ENCODE measurements around the gene KAZN.
"Not testable (repeated sequence)": the region's sequence is repeated elsewhere in the genome, so short reads cannot be mapped to it uniquely, and the experiment has no call there.

Gene KAZN

DNA sequence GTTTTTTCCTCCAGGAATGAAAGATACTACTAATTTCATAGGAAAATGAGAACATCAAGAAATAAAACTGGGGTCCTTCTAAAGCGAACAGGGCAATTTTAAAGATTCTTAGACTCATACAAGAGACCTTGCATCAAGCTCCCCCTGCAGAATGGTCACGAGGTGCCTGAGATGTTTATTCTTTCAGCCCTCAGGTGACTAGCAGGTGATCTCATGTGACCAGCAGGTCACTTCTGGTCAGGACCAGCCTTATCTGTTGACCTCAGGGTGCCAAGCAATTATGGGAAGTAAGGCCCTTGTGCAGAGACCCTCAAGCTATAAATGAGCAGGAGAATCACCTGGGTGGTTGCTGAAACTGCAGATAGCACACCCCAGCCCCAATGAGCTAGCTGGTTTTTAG is 534.5 kb downstream of the KAZN start:
- DNase-seq (ENCODE audit: low read depth in 2 of 2) = no peak

DNA sequence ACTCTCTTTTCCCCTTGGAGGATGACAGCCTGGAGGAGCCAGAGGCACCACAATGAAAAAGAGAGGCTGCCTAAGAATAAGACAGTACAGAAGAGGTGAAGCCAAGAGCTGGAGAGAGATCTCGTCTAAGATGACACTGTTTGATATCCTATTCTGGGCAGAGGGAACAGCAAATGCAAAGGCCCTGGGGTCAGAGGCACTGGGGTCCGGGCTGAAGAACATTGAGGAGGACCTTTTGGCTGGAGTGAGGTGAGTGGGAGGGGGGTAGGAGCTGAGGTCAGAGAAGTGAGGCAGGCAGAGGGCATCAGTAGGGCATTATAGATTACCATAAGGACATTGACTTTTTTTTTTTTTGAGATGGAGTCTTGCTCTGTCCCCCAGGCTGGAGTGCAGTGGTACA is 535.8 kb downstream of the KAZN start:
- DNase-seq (ENCODE audit: low read depth in 2 of 2) = no peak

DNA sequence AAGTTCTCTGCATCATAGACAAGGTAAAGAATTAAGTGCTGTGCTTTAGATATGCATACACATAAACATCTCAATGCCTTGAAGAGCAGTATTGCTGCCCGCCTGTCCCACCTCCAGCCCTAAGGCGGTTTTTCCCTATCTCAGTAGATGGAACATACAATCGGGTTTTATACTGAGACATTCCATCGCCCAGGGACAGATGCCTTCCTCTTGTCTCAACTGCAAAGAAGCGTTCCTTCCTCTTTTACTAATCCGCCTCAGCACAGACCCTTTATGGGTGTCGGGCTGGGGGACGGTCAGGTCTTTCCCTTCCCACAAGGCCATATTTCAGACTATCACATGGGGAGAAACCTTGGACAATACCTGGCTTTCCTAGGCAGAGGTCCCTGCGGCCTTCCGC is 537.1 kb downstream of the KAZN start:
- not testable (repeated sequence) for DNase-seq (ENCODE audit: low read depth in 2 of 2)

DNA sequence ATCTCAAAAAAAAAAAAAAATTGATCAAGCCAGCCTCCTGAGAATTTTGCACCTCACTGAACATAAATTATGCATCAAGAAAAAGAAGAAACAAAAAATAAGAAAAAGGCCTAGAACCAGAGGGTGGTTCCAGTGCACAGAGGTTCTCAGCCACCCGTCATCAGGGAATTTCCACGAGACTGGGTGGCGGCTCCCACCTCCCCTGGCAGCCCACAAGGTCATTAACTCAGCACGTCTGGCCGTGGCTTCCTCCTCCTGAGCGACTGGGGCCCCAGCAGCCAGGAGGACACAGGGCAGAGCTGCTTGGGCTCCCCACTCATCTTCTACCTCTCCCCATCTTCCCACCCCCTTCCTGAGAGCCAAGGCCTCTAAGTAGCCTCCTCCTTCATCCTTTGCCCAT is 539.3 kb downstream of the KAZN start:
- DNase-seq (ENCODE audit: low read depth in 2 of 2) = no peak

DNA sequence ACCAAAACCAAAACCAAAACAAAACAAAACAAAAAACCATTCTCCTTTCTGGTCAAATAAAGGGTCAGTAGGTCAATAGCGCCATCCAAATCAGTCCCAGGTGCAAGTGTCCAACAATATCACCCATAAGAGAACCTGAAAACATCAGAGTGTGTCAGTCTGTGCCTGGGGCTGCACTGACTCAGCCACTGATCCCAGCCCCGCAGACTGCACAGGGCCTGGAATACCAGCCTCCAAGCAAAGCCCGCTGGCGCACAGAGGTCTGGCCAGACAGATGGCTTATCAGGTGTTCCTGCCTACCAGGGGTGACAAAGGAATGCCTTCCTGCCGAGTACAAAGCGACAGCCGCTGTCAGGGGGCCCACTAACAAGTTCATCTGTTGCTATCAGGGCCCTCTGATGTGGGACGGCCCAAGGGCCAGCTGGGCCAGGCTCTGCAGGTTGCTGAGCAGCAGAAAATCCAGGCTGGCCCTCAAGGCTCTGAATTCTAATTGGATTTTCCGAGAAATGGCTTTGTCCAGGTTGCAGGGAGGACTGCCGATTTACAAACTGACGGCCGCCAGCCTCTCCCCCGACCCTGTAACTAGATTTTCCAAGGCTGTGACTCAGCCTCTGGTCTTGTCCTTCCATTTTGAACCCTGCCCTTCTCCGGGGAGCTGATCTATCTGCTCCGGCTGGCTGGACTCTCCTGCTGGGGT is 541.3 kb downstream of the KAZN start:
- no peak for DNase-seq (ENCODE audit: low read depth in 2 of 2)

DNA sequence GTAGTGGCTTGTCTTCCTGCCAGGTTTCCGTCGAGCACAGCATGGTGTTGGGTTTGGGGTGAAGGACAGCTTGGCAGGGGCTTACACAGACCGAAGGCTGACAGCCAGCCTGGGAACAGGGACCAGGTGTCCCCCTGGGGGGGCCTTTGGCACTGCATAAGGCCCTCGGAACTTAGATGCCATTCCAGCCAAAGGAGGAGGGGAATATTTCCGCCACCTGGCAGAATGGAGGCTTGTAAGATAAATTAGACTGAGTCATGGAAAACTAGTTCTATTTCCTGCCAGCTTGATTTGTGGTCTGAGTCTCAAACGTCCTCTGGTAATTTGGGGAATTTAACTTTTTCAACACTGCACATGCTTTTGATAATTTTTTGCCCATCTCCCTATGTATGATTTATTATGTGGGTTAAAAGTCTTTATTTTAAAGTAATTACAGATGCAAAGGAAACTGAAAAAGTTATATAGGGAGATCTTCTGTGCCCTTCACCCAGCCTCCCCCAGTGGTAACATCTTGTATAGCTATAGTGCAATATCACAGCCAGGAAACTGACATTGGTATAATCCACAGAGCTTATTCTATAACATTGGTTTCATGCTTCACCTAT is 543.6 kb downstream of the KAZN start:
- no peak for DNase-seq (ENCODE audit: low read depth in 2 of 2)

DNA sequence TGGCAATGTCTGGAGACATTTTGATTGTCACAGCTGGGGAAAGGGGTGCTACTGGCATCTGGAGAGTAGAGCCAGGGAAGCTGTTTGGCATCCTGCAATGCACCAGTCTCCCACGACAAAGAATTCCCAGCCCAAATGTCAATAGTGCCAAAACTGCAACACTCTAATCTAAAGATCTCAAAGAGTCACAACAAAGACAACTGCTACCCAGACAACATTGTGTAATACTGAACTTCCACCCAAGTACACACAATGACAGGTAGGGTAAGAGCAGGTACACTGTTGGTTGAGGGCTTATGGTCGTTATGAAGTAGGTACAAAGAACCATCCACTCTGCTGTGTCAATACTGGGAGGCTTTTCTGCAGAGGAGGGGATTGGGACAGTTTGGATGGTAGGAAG is 546.8 kb downstream of the KAZN start:
- DNase-seq (ENCODE audit: low read depth in 2 of 2) = no peak

DNA sequence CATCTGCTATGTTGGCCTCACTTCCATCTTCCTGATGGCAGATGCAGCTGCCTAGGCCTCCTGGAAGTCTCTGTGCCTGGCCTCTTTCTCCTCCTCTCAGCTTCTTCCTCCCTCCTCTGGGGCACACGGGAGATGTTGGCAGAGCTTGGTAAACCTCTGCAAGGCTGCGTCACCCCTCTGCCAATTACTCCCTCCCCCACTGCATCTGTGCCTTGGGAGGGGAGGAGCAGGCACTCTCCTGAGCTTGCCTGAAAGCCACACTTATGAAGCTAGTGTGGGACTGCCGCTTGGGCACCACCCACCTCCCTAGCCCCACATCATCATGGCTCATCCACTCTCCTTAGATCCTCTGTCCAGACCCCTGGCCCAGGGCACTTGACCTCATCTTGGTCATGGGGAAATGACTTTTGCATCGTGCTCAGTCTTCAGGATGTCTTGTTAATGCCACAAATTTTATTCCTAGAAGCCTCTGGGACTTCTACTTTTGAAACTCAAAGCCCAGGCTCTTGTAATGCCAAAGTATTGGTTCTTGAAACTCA is 547.7 kb downstream of the KAZN start:
- DNase-seq (ENCODE audit: low read depth in 2 of 2) = no peak

DNA sequence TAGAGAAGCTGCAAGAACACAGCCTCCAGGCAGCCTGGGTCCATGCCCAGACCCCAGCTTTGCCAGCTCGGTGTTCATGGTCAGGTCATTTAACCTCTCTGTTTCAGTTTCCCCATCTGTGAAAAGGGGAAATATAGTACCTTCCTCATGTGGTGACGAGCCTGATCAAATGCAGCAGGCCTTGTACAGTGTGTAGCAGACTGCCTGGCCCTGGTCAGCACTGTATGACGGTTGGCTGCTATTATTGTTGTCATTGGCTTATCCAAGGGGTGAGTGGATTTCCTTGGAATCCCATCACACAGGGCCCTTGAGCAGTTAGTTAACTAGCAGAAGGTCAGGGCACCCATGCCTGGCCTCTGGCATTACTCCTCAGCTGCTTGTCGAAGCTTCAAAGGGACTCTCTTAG is 548.5 kb downstream of the KAZN start:
- no peak for DNase-seq (ENCODE audit: low read depth in 2 of 2)

DNA sequence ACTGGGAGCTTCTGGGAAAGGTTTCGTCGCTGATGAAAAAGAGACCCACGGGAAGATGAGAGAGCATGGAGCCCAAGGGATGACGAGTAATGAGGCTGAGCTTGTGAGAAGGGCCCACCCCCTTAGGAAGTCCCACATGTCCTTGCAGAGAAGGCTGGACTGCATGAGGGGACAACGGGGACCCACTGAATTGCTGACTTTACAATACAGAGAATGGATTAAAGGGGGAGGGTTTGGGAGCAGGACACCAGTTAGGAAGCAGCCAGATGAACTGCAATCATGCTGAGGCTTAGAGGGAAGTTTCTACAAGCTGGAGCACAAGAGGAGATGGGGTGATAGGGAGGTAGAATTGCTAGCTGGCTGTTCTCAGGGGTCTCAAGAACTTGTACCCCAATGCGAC is 549.5 kb downstream of the KAZN start:
- no peak for DNase-seq (ENCODE audit: low read depth in 2 of 2)

DNA sequence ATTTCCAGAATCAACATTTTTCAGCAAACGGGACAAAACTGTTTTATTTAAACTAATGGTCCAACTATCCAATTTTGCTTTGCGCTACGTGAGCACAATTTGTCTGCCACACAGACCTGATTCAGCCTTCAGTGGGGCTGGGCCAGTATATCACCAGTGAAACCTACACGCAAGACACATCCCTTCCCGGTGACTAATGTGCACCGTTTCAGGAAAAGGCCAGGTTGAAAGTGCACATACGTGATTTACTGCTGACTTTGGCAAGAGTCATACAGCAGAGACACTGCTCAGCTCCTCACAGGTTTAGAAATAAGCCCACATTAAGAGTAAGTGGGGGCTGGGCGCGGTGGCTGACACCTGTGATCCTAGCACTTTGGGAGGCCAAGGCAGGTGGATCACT is 550.0 kb downstream of the KAZN start:
- no peak for DNase-seq (ENCODE audit: low read depth in 2 of 2)

DNA sequence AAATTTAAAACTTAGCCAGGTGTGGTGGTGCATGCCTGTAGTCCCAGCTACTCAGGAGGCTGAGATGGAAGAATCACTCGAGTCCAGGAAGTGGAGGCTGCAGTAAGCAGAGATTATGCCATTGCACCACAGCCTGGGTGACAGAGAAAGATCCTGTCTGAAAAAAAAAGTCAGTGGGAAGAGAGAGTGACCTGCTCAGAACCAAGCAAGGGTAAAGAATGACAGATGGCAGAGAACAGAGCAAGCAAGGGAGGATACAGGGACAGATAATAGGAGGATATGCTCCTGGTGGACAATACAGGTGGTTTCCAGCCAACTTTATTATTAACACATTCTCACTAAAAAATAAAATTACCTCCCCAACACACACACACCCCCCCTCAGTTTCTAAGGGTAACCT is 550.5 kb downstream of the KAZN start:
- no peak for DNase-seq (ENCODE audit: low read depth in 2 of 2)

DNA sequence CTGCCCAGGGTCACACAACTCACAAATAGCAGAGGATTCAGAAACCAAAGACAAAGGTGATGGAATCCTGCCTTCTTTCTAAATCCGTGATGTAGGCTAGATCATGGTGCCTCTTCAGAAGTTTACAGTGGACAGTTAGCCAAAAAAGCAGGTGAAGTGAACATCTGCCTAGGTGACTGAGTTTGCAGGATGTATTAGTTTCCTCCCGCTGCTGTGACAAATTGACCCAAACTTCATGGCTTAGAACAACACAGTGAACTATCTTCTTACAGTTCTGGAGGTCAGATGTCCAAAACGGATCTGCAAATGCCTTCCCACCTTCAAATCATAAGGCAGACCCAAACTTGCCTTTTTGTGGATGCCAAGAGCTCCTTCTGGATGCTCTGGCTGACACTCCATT is 551.9 kb downstream of the KAZN start:
- no peak for DNase-seq (ENCODE audit: low read depth in 2 of 2)

DNA sequence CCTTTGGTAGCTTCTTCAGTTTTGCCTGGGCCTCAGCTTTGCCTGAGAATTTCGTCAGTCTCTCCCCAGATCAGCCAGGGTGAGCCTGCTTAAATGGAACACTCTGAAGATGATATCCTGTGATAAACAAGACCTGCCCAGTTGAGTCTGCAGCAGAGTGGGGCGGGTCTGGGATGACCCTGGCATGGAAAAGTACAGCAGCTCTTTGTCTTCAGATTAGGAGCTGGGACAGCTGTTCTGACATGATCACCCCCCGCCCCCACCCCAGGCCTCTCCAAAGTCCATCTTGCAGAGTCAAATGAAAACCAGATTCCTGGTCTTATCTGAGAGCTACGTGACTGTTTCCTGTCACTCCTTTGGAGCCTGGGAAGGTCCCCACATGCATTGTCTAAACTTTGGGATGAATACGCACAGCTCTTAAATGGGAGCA is 552.9 kb downstream of the KAZN start:
- DNase-seq (ENCODE audit: low read depth in 2 of 2) = no peak

DNA sequence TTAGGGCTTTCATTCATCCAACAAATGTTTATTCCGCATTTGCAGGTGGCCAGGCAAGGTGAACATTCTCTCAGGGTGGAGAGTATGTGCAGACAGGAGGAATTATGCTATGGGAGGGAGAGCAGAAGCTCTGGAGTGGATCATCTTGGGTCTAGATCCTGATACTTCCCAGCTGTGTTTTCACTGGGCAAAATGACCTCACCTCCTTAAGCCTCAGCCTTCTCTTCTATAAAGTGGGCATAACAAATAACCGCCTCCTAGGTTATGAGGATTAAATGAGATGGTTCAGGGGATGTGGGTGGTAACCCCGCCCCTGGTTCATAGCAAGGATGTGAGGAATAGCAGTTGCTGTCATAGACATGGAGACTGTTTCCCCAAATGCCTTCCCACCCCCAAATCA is 553.4 kb downstream of the KAZN start:
- DNase-seq (ENCODE audit: low read depth in 2 of 2) = no peak

DNA sequence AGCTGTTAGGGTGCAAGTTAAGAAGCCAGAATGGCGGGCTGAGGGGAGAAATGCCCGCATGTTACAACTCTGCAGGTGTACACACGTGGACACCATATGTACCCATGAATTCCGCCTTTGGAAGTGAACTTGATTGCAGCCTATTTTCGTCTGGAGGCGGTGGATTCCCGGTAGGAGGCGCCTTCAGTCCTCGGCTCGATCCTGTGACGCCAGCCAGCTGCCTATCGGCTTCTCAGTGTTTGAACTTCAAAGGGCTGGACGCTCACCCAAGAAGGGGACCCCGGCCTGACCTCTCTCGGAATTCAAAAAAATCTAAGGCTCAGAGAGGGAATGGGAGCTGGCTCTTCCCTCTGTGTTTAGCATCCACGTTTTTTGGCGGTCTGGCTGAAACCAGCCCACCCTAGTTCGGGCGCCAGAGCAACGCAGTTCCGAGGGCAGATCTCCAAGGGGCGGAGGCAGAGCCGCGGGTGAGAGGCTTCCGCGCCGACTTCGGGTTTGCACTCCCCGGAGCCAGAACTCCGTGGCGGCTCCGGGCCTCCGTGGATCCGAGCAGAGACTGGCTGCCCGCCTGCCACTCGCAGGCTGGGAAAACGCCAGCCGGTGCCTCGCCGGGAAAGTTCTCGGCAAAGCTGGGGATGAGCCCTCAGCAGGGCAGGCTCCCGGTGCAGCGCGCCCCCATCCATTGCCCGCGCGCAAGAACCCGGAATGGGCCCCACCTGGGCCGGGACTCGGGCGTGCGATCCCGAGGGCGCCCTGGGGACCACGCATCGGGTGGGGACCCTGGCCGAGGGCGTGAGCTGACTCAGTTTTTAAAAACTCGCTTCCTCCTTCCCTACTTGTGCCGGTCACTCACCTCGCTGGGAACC is 554.1 kb downstream of the KAZN start:
- no peak for DNase-seq (ENCODE audit: low read depth in 2 of 2)

DNA sequence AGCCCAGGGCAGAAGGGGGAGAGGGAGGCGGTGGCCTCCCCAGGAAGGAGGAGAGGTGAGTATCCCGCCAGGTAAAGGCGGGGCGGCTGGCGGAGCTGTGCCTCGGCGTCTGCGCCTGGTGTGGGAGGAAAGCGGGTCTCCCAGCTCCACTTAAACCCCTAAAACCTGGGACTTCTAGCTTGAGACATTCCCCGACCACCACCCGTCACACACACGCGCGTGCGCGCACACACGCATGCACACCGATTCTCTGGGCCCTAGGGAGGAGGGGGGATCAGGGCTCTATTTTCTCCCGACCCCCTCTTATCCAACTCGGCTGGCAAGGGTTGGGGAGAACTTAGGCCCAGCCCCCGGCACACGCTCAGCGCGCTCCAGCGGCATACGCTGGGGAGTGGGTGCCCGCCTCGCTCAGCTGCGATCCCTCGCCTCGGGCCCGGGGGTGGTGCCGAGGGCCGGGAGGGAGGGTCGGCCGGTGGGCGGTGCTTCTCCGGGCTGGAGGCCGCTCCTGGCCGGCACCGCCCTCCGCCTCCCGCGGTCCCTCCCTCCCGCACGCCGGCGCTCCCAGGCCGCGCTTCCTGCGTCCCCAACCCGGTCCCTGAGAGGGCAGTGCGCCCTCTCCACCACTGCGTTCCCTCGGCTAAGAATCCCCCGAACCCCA is 554.8 kb downstream of the KAZN start, which contains the start of gene TMEM51:
TSS of gene TMEM51 (plus strand) at position 564 of the 658 bp plus-strand sequence. CDS start 61,341 bp downstream, outside the sequence.
- DNase-seq (ENCODE audit: low read depth in 2 of 2) = no peak

DNA sequence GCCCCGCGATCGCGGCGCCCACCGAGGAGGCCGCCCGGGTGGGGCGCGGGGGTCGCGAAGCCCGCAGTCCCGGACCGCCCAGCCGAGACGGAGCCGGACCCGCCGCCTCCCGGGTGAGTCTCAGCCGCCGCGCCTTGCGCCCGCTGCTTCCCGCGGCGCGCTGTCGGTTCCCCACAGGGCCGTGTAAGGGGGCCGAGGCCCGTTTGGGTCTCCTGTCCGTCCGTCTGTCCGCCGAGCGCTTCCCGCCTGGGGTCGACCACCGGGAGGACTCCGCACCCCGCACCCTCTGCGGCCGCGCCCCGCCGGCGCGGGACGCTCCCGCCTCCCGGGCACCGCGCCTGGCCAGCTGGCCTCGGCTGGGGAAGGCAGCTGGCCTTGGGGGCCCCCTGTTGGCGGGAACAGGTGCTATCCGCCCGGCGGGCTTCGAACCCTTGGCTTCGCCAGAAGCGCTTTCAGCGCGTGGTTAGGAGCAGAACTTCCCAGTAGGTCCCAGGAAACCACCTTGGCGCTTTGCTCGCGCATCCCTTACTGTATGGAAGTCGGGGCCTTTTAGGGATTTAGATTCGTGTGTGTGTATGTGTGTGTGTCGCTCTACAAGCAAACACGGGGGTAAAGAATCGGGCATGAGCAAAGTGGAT is 555.5 kb downstream of the KAZN start:
- no peak for DNase-seq (ENCODE audit: low read depth in 2 of 2)

DNA sequence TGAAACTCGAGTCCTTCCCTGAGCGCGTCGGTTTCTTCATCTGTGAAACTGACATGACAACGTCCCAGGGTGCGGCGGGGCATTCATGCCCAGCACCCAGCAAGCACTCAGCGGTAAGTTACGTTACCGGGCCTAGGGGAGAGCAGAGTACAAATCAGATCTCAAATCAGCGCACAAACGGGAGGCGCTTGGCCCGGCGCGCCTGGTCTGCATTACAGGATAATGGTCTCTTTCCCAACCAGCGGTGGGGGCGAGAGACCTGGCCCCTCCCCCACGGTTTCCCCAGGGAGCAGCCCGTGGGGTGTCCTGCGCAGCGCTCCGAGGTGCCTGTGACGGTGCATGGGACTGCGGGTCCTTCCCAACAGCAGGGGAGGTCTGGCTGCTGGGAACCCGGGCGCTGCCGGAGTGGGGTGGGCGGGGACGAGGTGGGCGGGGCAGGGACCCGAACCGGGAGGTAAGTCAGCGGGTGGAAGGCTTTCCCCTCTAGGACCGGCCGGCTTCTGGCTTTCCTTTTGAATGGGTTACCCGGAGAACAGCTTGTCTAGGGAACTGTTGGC is 556.1 kb downstream of the KAZN start:
- no peak for DNase-seq (ENCODE audit: low read depth in 2 of 2)

DNA sequence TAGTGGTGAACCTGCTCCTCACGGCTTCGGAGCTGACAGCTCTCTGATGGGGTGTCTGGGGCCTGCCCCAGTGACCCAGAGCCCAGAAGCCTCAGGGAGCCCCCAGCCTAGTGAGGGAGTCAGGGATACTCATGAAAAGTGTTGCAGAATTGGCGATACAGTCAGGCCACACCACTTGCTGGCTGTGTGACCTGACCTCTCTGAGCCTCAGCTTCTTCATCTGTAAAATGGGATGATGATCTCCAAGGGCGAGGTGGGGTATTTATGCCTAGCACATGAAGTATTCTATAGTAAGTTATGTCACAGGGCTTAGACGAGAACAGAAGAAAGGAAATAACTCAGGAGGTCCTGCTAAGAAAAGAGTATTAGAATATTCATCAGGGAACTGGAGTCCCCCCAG is 556.7 kb downstream of the KAZN start:
- DNase-seq (ENCODE audit: low read depth in 2 of 2) = no peak
